ENCODE data around the gene KCNG2. TPM values are rescaled to one million over a fixed set of nuclear protein-coding genes. Genes with fewer than 3 reads are reported as not detected.

KCNG2 gene
- polyA plus RNA-seq, 1 experiment = 0.38 TPM

- Histone ChIP-seq H3K27me3 (ENCODE audit: control insufficient read depth, insufficient read depth, low read length) (no peaks in the 10 kb centered on the region), H3K4me3 (ENCODE audit: low read depth, low read length) (no peak overlapping the region), H3K9me3 (ENCODE audit: control insufficient read depth, insufficient read depth, low read length) (peaks cover 69% of the 10 kb centered on the region), H3K27ac (ENCODE audit: low read depth, low read length) (no peak overlapping the region)
- POLR2A ChIA-PET = no interaction called here
- no peak for DNase-seq (ENCODE audit: low read depth, low spot score)
- no peak for TF ChIP-seq CTCF (IDR thresholded peaks at IDR 0.05; ENCODE audit: low read depth, low read length)
- CTCF ChIA-PET = no interaction called here
Measured at GRCh38 chr18:79903787-79904356, 106.1 kb downstream of the KCNG2 start.

DNA sequence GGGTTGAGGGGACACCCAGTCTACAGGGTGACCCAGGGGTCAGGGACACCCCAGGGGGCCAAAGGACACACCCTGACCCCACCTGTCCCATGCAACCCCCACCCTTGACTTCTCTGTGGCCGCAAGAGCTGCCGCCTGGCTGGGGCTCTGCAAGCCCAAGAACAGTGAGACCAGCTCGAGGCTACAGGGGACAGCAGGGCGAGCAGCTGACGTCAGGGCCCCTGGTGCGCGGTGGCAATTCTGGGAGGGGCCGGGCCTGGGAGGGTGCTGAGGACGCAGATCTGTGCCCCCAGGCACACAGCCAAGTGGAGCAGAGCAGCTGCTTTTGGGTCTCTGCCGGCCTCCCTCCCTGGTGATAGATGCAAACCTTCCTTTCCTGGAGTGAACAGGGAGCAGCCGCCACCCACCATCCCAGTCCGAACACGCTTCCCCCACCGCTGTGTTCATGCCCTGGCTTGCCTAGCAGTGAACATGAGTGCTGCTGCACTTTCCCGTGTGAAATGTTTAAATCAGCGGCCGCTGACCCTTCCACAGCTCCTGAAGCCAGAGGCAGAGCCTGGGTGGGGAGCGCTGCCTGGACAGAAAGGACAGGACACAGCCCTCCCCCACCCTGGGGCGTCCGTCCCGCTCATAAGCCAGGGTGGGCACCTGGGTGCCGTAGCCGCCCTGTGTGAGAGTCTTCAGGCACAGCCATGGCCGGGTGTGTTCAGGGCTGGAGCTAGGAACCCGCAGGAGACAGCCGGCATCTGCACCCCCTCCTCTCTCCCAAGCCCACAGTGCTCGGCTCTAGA, 106.8 kb downstream of the KCNG2 start:
- no peak for DNase-seq (ENCODE audit: low read depth, low spot score)
- peaks cover 62% of the 10 kb centered on the region for H3K9me3 ChIP-seq (ENCODE audit: control insufficient read depth, insufficient read depth, low read length)
- no peak overlapping the region for H3K4me3 ChIP-seq (ENCODE audit: low read depth, low read length)
- no peaks in the 10 kb centered on the region for H3K27me3 ChIP-seq (ENCODE audit: control insufficient read depth, insufficient read depth, low read length)
- no peak for TF ChIP-seq CTCF (IDR thresholded peaks at IDR 0.05; ENCODE audit: low read depth, low read length)
- POLR2A ChIA-PET = no interaction called here
- no peak overlapping the region for H3K27ac ChIP-seq (ENCODE audit: low read depth, low read length)
- CTCF ChIA-PET = no interaction called here

DNA sequence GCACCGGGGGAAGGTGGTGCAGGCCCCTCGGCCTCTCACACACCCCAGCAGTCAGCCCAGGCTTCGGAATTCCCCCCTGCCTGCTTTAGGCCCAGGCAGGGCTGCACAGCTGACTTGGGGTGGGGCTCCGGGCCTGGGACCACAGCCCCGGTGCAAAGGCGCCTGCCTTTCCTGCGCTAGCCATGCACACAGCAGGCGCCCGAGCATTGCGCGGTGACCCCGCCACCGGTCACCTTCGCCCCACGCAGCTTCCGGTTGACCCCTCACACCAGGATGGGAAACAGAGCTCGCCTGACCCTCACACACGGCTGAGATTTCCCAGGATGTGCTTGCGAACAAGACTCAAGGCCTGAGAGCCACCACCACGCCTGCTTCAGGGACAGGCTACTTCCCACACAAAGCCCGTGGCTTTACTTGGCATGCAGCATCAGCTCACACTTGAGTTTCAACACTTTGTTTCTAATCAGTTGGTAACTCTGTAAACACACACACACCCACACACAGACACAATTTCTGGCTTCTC, 107.7 kb downstream of the KCNG2 start:
- Histone ChIP-seq H3K27me3 (ENCODE audit: control insufficient read depth, insufficient read depth, low read length) (no peaks in the 10 kb centered on the region), H3K4me3 (ENCODE audit: low read depth, low read length) (no peak overlapping the region), H3K27ac (ENCODE audit: low read depth, low read length) (no peak overlapping the region), H3K9me3 (ENCODE audit: control insufficient read depth, insufficient read depth, low read length) (peaks cover 53% of the 10 kb centered on the region)
- POLR2A ChIA-PET = no interaction called here
- TF ChIP-seq CTCF (IDR thresholded peaks at IDR 0.05; ENCODE audit: low read depth, low read length) = no peak
- CTCF ChIA-PET = no interaction called here
- no peak for DNase-seq (ENCODE audit: low read depth, low spot score)

DNA sequence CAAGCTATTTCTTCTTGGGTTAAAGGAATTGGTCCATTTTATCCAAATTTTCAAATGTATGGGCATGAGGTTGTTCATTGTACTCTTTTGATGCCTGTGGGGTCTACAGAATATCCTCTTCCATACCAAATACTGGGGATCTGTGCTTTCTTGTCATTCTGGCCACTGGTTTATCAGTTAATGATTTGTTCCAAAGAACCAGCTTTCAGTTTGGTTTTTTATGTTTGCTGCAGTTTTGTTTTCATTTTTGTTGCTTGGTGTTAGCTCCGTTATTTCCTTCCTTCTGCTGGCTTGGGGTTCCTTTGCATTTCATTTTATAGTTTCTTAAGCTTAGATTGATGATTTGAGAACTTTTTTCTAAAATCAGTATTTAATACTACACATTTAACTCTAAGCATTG, 108.3 kb downstream of the KCNG2 start:
- Histone ChIP-seq H3K27me3 (ENCODE audit: control insufficient read depth, insufficient read depth, low read length) (no peaks in the 10 kb centered on the region), H3K27ac (ENCODE audit: low read depth, low read length) (no peak overlapping the region), H3K4me3 (ENCODE audit: low read depth, low read length) (no peak overlapping the region), H3K9me3 (ENCODE audit: control insufficient read depth, insufficient read depth, low read length) (peaks cover 50% of the 10 kb centered on the region)
- TF ChIP-seq CTCF (IDR thresholded peaks at IDR 0.05; ENCODE audit: low read depth, low read length) = no peak
- no peak for DNase-seq (ENCODE audit: low read depth, low spot score)
- CTCF ChIA-PET = no interaction called here
- POLR2A ChIA-PET = no interaction called here

DNA sequence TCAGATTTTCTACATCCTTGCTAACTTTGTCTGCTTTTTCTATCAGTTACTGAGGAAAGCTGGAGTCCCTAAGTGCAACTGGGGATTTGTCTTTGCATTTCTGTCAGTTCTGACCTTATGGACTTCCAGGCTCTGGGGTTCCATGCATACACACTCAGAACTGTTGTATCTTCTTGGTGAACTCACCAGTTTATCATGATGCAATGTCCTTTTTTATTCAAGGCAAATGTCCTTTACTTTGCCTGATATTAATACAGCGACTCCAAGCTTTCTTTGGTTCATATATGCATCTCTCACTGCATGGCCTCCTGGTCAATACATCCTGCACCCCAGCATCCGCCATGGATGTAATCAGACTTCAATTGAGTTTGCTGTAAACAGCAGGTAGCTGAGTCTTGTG, 109.0 kb downstream of the KCNG2 start:
- H3K27ac ChIP-seq (ENCODE audit: low read depth, low read length) = no peak overlapping the region
- H3K4me3 ChIP-seq (ENCODE audit: low read depth, low read length) = no peak overlapping the region
- POLR2A ChIA-PET = no interaction called here
- DNase-seq (ENCODE audit: low read depth, low spot score) = no peak
- H3K9me3 ChIP-seq (ENCODE audit: control insufficient read depth, insufficient read depth, low read length) = peaks cover 46% of the 10 kb centered on the region
- TF ChIP-seq CTCF (IDR thresholded peaks at IDR 0.05; ENCODE audit: low read depth, low read length) = no peak
- H3K27me3 ChIP-seq (ENCODE audit: control insufficient read depth, insufficient read depth, low read length) = no peaks in the 10 kb centered on the region
- CTCF ChIA-PET = interaction anchor here (0.7 kb wide), 1 partner anchor 69 kb away, joined by 7 read pairs; no protein-coding TSS in a partner anchor

Measured in AG04450 (cell line).